Measurements from ENCODE around the gene ACTR8.

Gene ACTR8

DNA sequence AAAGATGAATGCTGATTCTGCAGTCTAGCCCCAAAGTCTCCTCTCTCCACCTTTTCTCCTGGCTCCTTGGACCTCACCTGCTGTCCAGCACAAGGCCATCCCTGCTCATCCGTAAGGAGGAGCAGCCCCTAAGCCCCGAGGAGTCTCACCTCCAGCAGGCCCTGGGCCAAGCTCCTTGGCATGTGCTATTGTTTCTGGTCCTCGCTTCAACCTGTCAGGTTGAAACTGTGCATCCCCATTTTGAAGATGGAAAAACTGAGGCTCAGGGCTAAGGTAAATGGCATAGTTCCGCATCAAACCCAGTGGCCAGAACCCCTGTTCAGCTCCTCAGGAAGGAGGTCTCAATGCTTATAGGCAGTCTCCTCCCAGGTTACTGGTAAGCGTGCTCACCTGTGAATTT lies 61.9 kb downstream of the ACTR8 start:
- no peak for TF ChIP-seq POU2F2 (IDR thresholded peaks at IDR 0.05; ENCODE audit: low read depth, low read length)
- TF ChIP-seq SPI1 (IDR thresholded peaks at IDR 0.05; ENCODE audit: low read depth, low read length) = no peak
- TF ChIP-seq TAF1 (IDR thresholded peaks at IDR 0.05; ENCODE audit: low read depth, low read length) = no peak
- TF ChIP-seq POLR2A (IDR thresholded peaks at IDR 0.05; ENCODE audit: low read depth, low read length) = no peak
- no peak for TF ChIP-seq PAX5 (IDR thresholded peaks at IDR 0.05; ENCODE audit: insufficient read depth, low read length, severe bottlenecking)
- no peak for TF ChIP-seq POLR2AphosphoS5 (IDR thresholded peaks at IDR 0.05; ENCODE audit: low read depth, low read length)
- no peak for DNase-seq (ENCODE audit: insufficient read length, low spot score)
- FAIRE-seq = no peak

DNA sequence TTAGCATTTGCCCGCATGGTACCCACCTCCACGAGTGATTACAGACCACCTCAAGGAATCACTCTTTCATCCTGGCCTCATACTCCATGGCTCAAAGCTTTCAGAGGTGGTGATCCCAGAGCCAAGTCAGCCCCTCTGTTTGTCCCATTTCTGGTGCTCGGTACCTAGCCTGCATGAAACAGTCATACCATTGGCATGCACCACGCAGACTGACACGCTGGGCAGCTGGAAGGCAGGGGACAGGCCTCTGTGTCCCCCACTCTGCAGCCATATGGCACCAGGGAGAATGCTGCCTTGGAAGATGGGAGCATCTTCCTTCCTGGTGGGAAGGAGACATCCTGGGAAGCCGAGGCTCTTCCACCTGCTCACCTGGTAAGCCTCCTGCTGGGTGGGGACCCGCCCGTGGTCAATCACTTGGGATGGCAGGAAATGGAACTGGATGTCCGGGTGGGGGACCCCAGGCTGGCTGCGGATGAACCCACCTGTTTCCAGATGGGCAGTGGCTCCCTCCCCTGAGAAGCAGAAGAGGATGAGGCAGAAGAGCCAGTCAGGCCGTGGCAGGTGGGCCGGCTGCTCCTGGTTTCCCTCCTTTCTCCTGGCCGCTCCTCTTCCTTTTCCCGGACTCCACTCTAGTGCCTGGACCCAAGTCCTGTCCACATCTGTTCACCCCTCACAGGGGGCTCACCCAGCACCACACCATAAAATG lies 62.6 kb downstream of the ACTR8 start:
- FAIRE-seq = no peak
- TF ChIP-seq POLR2A (IDR thresholded peaks at IDR 0.05; ENCODE audit: low read depth, low read length) = no peak
- TF ChIP-seq POLR2AphosphoS5 (IDR thresholded peaks at IDR 0.05; ENCODE audit: low read depth, low read length) = no peak
- no peak for TF ChIP-seq SPI1 (IDR thresholded peaks at IDR 0.05; ENCODE audit: low read depth, low read length)
- no peak for TF ChIP-seq PAX5 (IDR thresholded peaks at IDR 0.05; ENCODE audit: insufficient read depth, low read length, severe bottlenecking)
- no peak for TF ChIP-seq POU2F2 (IDR thresholded peaks at IDR 0.05; ENCODE audit: low read depth, low read length)
- no peak for TF ChIP-seq TAF1 (IDR thresholded peaks at IDR 0.05; ENCODE audit: low read depth, low read length)

DNA sequence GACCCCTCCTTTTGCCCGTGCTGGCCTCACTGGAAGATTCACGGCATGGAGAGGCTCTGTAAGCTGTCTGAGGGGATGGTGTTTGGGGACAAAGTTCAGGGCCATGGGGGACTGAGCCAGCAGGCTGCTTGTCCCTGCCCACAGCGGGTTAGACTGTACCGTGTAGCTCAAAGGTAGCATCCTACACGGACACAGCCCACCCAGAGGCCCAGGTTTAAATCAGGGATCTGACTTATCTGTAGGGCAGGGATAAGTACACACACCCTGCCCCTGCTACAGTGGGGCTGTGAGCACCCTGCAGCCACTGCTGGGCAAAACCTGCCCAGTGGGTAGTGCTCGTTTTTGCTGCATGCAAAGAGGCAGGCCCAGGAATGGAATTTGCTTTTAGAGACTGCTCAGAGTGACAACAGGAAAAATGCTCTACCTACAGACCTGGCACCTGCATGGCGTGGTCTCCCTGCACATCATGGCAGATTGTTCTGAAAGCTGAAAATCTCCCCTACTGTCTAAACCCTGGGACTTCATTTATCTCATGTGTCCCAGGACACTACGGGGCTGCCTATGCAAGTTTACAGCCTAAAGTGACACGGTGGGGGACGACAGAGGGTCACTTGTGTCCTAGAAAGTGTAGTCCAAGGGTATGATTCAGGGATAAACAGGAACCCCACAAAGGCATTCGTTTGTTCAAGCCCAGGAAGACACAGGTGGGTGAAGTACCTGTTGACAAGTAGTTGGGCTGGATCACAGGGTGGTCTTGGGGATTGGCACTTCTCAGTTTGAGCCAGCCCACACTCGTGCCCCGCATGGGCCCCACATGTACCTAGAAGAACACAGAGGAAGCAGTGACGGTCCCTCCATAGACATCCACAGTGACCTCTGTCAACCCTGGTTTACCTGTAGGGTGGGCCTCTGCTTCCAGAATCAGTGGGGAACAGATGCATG lies 63.5 kb downstream of the ACTR8 start:
- TF ChIP-seq POLR2AphosphoS5 (IDR thresholded peaks at IDR 0.05; ENCODE audit: low read depth, low read length) = no peak
- TF ChIP-seq POU2F2 (IDR thresholded peaks at IDR 0.05; ENCODE audit: low read depth, low read length) = no peak
- no peak for TF ChIP-seq SPI1 (IDR thresholded peaks at IDR 0.05; ENCODE audit: low read depth, low read length)
- TF ChIP-seq TAF1 (IDR thresholded peaks at IDR 0.05; ENCODE audit: low read depth, low read length) = no peak
- TF ChIP-seq PAX5 (IDR thresholded peaks at IDR 0.05; ENCODE audit: insufficient read depth, low read length, severe bottlenecking) = no peak
- no peak for TF ChIP-seq POLR2A (IDR thresholded peaks at IDR 0.05; ENCODE audit: low read depth, low read length)
- DNase-seq (ENCODE audit: insufficient read length, low spot score) (no peak), FAIRE-seq (no peak)

More for the DNA sequence above, 62.6 kb downstream of the ACTR8 start:
- DNase-seq (ENCODE audit: insufficient read length, low spot score) = no peak

DNA sequence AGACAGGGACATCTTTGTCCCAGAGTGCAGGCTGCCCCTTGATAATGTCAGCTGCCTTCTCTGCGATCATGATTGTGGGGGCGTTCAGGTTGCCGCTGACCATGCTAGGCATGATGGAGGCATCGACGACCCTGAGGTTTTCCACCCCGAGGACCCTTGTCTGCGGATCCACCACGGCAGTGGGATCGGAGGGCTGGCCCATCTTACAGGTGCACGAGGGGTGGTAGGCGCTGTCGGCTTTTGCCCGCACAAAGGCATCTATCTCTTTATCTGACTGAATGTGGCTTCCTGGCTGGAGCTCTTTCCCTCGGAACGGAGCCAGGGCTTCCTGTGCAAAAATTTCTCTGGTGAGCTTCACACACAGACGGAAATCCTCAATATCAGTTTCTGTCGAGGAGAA lies 64.1 kb downstream of the ACTR8 start:
- FAIRE-seq (no peak), DNase-seq (ENCODE audit: insufficient read length, low spot score) (no peak)
- TF ChIP-seq TAF1 (IDR thresholded peaks at IDR 0.05; ENCODE audit: low read depth, low read length) = no peak
- TF ChIP-seq SPI1 (IDR thresholded peaks at IDR 0.05; ENCODE audit: low read depth, low read length) = no peak
- no peak for TF ChIP-seq POU2F2 (IDR thresholded peaks at IDR 0.05; ENCODE audit: low read depth, low read length)
- TF ChIP-seq POLR2AphosphoS5 (IDR thresholded peaks at IDR 0.05; ENCODE audit: low read depth, low read length) = no peak
- TF ChIP-seq PAX5 (IDR thresholded peaks at IDR 0.05; ENCODE audit: insufficient read depth, low read length, severe bottlenecking) = no peak
- no peak for TF ChIP-seq POLR2A (IDR thresholded peaks at IDR 0.05; ENCODE audit: low read depth, low read length)

DNA sequence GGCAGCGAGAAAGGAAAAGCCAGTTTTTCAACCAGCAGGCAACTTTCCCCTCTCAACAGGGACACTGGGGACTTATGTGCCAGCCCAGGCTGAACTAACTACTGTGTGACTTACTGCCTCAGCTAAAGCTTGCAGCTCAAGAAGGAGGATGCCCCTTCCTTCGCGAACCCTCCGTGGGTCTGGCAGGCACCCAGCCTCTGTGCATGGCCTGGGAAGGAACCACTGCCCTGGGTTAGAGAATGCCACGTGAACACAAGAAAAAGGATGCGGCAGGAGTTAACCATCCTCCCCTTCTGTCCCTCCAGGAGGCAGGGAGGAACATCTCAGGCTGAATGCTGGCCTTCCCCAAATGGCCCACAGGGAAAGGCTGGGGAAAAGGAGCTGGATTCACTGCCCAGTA lies 64.7 kb downstream of the ACTR8 start:
- DNase-seq (ENCODE audit: insufficient read length, low spot score) = no peak
- TF ChIP-seq POLR2A (IDR thresholded peaks at IDR 0.05; ENCODE audit: low read depth, low read length) = no peak
- TF ChIP-seq SPI1 (IDR thresholded peaks at IDR 0.05; ENCODE audit: low read depth, low read length) = no peak
- no peak for TF ChIP-seq POU2F2 (IDR thresholded peaks at IDR 0.05; ENCODE audit: low read depth, low read length)
- no peak for TF ChIP-seq PAX5 (IDR thresholded peaks at IDR 0.05; ENCODE audit: insufficient read depth, low read length, severe bottlenecking)
- TF ChIP-seq TAF1 (IDR thresholded peaks at IDR 0.05; ENCODE audit: low read depth, low read length) = no peak
- TF ChIP-seq POLR2AphosphoS5 (IDR thresholded peaks at IDR 0.05; ENCODE audit: low read depth, low read length) = no peak
- no peak for FAIRE-seq
